Peyer's patch (tissue), 4 donors: Measurements from ENCODE around the gene CEBPB.
"Not testable (repeated sequence)": the region's sequence is repeated elsewhere in the genome, so short reads cannot be mapped to it uniquely, and the experiment has no call there.

Experiments
- POLR2A ChIP-seq, 2 donors: fragments of 450-650 bp; IDR thresholded peaks; one replicate each; pipeline ENCODE4 v1.5.1; 2017; ENCODE audit warnings: antibody characterized with exemption in 2 of 2, mild to moderate bottlenecking in 2 of 2, moderate library complexity in 2 of 2
- TF ChIP-seq, protein P1 (sequence below), 6 experiments: fragments of 450-650 bp in 4 of 6; fragments of 200-600 bp in 2 of 6; sonication (generic) in 1 of 6; IDR thresholded peaks; one replicate each; pipeline ENCODE4 v1.5.1; 2017 to 2019; ENCODE audit warnings: antibody characterized with exemption in 6 of 6, mild to moderate bottlenecking in 3 of 6, moderate library complexity in 1 of 6

DNA sequence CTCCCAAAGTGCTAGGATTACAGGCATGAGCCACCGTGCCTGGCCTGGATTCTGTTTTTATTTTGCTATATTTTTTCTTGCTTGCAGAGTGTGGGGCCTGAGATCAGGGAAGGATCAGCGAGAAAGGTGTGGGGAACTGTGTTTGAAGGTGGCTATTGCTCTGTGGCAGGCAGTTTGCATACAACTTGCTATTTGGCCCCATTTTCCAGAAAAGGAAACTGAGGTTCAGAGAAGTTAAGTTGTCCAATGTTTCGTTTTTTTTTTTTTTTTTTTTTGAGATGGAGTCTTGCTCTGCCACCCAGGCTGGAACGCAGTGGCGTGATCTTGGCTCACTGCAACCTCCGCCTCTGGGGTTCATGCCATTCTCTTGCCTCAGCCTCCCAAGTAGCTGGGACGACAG, 29.1 kb upstream of the CEBPB start:
- TF ChIP-seq, protein P1, sequence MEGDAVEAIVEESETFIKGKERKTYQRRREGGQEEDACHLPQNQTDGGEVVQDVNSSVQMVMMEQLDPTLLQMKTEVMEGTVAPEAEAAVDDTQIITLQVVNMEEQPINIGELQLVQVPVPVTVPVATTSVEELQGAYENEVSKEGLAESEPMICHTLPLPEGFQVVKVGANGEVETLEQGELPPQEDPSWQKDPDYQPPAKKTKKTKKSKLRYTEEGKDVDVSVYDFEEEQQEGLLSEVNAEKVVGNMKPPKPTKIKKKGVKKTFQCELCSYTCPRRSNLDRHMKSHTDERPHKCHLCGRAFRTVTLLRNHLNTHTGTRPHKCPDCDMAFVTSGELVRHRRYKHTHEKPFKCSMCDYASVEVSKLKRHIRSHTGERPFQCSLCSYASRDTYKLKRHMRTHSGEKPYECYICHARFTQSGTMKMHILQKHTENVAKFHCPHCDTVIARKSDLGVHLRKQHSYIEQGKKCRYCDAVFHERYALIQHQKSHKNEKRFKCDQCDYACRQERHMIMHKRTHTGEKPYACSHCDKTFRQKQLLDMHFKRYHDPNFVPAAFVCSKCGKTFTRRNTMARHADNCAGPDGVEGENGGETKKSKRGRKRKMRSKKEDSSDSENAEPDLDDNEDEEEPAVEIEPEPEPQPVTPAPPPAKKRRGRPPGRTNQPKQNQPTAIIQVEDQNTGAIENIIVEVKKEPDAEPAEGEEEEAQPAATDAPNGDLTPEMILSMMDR (IDR thresholded peaks at IDR 0.05): not testable (repeated sequence)
- TF ChIP-seq POLR2A (IDR thresholded peaks at IDR 0.05): not testable (repeated sequence)
